Parathyroid adenoma (tissue), 2 donors: ENCODE results near the gene TMEM184A.
"Not testable (repeated sequence)": the region's sequence is repeated elsewhere in the genome, so short reads cannot be mapped to it uniquely, and the experiment has no call there.

Experiments used
- H2AFZ ChIP-seq: fragments of 300-600 bp; sonication (generic); one replicate; pipeline ENCODE4 v1.7.0; 2017; ENCODE audit warnings: antibody characterized with exemption, mild to moderate bottlenecking
- H3K27ac ChIP-seq: fragments of 300-600 bp; sonication (generic); one replicate; pipeline ENCODE4 v1.7.0; 2017
- H3K27me3 ChIP-seq: fragments of 300-600 bp; sonication (generic); one replicate; pipeline ENCODE4 v1.7.0; 2017; ENCODE audit warnings: low read length; ENCODE audit not compliant: control insufficient read depth, insufficient read depth
- H3K36me3 ChIP-seq: fragments of 300-600 bp; sonication (generic); one replicate; pipeline ENCODE4 v1.7.0; 2017; ENCODE audit warnings: low read length; ENCODE audit not compliant: control insufficient read depth, insufficient read depth
- H3K4me1 ChIP-seq: fragments of 300-600 bp; sonication (generic); one replicate; pipeline ENCODE4 v1.7.0; 2017; ENCODE audit warnings: control low read depth
- H3K4me2 ChIP-seq: fragments of 300-600 bp; sonication (generic); one replicate; pipeline ENCODE4 v1.7.0; 2017; ENCODE audit warnings: low read length
- H3K4me3 ChIP-seq: fragments of 300-600 bp; sonication (generic); one replicate; pipeline ENCODE4 v1.7.0; 2017; ENCODE audit warnings: low read depth, low read length
- H3K79me2 ChIP-seq: fragments of 300-600 bp; sonication (generic); one replicate; pipeline ENCODE4 v1.7.0; 2017; ENCODE audit warnings: control low read depth
- H3K9ac ChIP-seq: fragments of 300-600 bp; sonication (generic); one replicate; pipeline ENCODE4 v1.7.0; 2017; ENCODE audit warnings: mild to moderate bottlenecking
- H3K9me3 ChIP-seq: fragments of 300-600 bp; sonication (generic); one replicate; pipeline ENCODE4 v1.7.0; 2017; ENCODE audit warnings: low read length; ENCODE audit not compliant: control insufficient read depth
- TF ChIP-seq, protein P1 (sequence below): fragments of 300-600 bp; sonication (generic); IDR thresholded peaks from one replicate; pipeline ENCODE4 v1.7.0; 2017; ENCODE audit warnings: antibody characterized with exemption, mild to moderate bottlenecking
- donor health status: primary hyperparathyroidism.

TMEM184A gene

DNA sequence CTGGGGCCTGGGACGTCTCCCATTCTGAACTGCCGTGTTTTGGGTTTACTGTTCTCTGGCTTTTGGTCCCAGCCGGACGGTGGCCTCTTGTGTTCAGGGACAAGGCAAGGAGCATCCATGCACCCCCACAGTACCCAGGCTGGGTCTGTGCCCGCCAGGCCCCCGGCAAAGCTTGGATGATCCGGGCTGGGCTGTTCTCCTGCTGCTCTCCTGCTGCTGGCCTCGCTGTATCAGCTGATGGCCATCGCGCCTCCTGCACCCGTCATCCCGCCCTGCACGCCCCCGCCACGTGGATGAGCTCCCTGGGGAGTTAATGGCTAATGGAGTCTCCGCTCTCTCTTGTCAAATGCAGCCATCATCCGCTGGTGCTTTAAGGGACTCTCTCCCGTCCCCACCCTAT lies 28.7 kb upstream of the TMEM184A start:
- H3K4me3 ChIP-seq = no peak overlapping the region
- H3K4me1 ChIP-seq = no peaks in the 10 kb centered on the region
- TF ChIP-seq, protein P1, sequence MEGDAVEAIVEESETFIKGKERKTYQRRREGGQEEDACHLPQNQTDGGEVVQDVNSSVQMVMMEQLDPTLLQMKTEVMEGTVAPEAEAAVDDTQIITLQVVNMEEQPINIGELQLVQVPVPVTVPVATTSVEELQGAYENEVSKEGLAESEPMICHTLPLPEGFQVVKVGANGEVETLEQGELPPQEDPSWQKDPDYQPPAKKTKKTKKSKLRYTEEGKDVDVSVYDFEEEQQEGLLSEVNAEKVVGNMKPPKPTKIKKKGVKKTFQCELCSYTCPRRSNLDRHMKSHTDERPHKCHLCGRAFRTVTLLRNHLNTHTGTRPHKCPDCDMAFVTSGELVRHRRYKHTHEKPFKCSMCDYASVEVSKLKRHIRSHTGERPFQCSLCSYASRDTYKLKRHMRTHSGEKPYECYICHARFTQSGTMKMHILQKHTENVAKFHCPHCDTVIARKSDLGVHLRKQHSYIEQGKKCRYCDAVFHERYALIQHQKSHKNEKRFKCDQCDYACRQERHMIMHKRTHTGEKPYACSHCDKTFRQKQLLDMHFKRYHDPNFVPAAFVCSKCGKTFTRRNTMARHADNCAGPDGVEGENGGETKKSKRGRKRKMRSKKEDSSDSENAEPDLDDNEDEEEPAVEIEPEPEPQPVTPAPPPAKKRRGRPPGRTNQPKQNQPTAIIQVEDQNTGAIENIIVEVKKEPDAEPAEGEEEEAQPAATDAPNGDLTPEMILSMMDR = no peak
- H3K4me2 ChIP-seq = no peak overlapping the region
- no peaks in the 10 kb centered on the region for H3K79me2 ChIP-seq
- no peaks in the 10 kb centered on the region for H3K36me3 ChIP-seq
- no peak overlapping the region for H3K9ac ChIP-seq
- no peaks in the 10 kb centered on the region for H3K9me3 ChIP-seq
- no peak overlapping the region for H3K27ac ChIP-seq
- H2AFZ ChIP-seq = no peak overlapping the region
- no peaks in the 10 kb centered on the region for H3K27me3 ChIP-seq

DNA sequence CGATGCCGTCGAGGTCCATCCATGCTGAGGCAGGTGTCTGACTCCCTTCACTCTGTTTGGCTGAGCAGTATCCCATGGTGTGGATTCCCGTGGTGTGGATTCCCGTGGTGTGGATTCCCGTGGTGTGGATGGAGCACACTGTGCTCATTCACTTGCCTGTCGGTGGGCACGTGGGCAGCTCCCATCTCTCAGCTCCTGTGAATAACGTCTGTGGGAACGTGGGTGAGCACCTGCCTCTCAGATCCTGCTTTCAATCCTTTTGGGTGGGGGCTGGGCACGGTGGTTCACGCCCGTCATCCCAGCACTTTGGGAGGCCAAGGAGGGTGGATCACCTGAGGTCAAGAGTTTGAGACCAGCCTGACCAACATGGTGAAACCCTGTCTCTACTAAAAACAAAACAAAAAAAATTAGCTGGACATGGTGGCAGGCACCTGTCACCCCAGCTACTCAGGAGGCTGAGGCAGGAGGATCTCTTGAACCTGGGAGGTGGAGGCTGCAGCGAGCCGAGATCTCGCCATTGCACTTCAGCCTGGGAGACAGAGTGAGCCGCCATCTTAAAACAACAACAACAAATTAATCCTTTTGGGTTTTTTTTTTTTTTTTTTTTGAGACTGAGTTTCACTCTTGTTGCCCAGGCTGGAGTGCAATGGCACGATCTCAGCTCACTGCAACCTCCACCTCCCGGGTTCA lies 27.4 kb upstream of the TMEM184A start:
- H3K27ac ChIP-seq, H3K27me3 ChIP-seq, H2AFZ ChIP-seq, H3K9ac ChIP-seq, H3K79me2 ChIP-seq, H3K4me2 ChIP-seq, H3K4me3 ChIP-seq, H3K4me1 ChIP-seq, H3K9me3 ChIP-seq, H3K36me3 ChIP-seq: not testable (repeated sequence)

DNA sequence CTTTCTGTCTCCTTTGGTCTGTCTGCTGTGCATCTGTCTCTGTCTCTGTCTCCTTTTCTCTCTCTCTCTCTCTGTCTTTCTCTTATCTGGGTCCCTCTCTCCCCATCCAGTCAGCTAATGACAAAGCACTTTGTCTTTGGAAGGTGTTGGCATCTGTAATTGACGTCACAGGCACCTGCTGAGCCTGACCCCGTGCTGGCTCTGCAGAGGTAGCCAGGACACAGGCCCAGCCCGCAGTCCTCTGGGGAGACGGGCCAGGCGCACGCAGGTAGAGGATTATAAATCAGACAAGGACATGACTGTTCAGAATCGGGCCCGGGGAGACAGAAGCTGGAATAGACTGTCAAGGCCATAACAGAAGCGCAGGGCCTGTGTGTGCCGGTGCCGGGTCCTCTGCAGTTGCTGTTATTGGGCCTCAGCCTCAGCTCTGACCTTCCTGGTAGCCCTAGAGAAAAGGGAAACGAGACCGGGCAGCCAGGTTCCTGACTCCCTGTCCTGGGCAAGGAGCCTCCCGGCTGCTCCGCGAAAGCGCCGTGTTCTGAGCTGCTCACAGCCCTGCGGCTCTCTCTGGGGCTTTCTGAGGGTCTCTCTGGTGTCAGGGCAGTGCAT lies 24.5 kb upstream of the TMEM184A start:
- Histone ChIP-seq H2AFZ (no peak overlapping the region), H3K9me3 (no peaks in the 10 kb centered on the region), H3K9ac (no peak overlapping the region), H3K4me3 (no peak overlapping the region), H3K36me3 (no peaks in the 10 kb centered on the region), H3K27ac (no peak overlapping the region), H3K27me3 (no peaks in the 10 kb centered on the region), H3K4me1 (no peaks in the 10 kb centered on the region), H3K79me2 (no peaks in the 10 kb centered on the region), H3K4me2 (no peak overlapping the region)
- TF ChIP-seq, protein P1 = no peak

DNA sequence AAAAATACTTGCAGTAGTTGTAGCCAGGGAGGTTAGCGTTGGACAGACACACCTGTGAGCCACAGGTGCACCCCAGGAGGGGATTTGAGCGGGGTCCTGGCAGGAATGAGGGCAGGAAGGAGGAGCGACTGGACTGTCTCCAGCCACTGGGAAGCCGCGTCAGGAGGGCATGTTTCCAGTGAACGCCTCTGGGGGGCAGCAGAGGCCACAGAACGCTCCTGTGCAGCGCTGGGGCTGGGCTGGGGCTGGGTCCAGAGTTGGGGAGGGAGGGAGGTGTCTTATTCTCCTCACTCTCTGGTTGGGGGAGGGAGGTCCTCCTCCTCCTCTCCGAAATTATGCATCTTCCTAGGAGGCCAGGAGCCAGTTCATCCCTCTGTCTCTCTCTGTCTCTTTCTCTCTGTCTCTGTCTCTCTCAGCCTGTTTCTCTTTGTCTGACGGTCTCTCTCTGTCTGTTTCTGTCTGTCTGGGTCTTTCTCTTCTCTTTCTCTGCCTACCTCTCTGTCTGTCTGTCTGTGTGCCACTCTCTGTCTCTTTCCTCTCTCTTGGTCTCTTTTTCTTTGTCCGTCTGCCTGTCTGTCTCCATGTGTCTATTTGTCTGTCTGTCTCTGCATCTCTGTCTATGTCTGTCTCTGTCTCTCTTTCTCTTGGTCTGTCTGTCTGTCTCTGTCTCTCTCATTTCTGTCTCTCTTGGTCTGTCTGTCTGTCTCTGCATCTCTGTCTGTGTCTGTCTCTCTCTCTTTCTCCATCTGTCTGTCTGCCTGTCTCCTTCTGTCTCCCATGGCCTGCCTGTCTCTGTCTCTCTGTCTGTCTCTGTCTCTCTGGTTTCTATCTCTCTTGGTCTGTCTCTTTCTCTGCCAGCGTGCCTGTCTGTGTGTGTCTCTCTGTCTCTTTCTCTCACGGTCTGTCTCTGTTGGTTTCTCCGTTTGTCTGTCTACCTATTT lies 23.7 kb upstream of the TMEM184A start:
- Histone ChIP-seq H3K4me1 (no peaks in the 10 kb centered on the region), H3K9me3 (no peaks in the 10 kb centered on the region), H2AFZ (peak overlapping the region; percentile 69), H3K27ac (no peak overlapping the region), H3K4me2 (no peak overlapping the region), H3K4me3 (no peak overlapping the region), H3K9ac (no peak overlapping the region), H3K36me3 (no peaks in the 10 kb centered on the region), H3K27me3 (no peaks in the 10 kb centered on the region), H3K79me2 (no peaks in the 10 kb centered on the region)
- TF ChIP-seq, protein P1 = peak; percentile 81

DNA sequence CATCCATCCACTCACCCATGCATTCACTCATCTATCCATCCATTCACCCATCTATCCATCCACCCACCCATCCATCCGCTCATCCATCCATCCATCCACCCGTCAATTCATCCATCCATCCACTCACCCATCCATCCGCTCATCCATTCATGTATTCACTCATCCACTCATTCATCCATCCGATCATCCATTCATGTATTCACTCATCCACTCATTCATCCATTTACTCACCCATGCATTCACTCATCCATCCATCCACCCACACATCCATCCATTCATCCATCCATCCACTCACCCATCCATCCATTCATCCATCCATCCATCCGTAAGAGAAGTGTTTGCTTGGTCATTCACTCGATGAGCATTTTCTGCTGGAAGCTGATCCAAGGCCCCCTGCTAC lies 22.5 kb upstream of the TMEM184A start:
- no peak overlapping the region for H3K9ac ChIP-seq
- no peaks in the 10 kb centered on the region for H3K9me3 ChIP-seq
- H3K4me3 ChIP-seq = no peak overlapping the region
- H3K27ac ChIP-seq = no peak overlapping the region
- no peaks in the 10 kb centered on the region for H3K4me1 ChIP-seq
- no peaks in the 10 kb centered on the region for H3K36me3 ChIP-seq
- no peaks in the 10 kb centered on the region for H3K79me2 ChIP-seq
- TF ChIP-seq, protein P1 = no peak
- H3K4me2 ChIP-seq = no peak overlapping the region
- H3K27me3 ChIP-seq = no peaks in the 10 kb centered on the region
- H2AFZ ChIP-seq = no peak overlapping the region
